Measurements from ENCODE around the gene ITGA6.

ITGA6 gene

GRCh38 chr2:172415865-172416183, 11.6 kb upstream of the ITGA6 start:
- no peak for DNase-seq (ENCODE audit: low read depth)
- no peak for TF ChIP-seq CTCF (IDR thresholded peaks at IDR 0.05; ENCODE audit: control insufficient read depth, extremely low read depth, insufficient read depth)
- no peak overlapping the region for H3K4me3 ChIP-seq (ENCODE audit: low read depth, low read length)

- H3K4me3 ChIP-seq (ENCODE audit: low read depth, low read length), result no peak overlapping the region
- no peak for DNase-seq (ENCODE audit: low read depth)
- TF ChIP-seq CTCF (IDR thresholded peaks at IDR 0.05; ENCODE audit: control insufficient read depth, extremely low read depth, insufficient read depth), result no peak
These were observed 10.8 kb upstream of the ITGA6 start for GRCh38 chr2:172416447-172417058.

GRCh38 chr2:172420216-172420615, 7.2 kb upstream of the ITGA6 start:
- no peak for TF ChIP-seq CTCF (IDR thresholded peaks at IDR 0.05; ENCODE audit: control insufficient read depth, extremely low read depth, insufficient read depth)
- H3K4me3 ChIP-seq (ENCODE audit: low read depth, low read length), result no peak overlapping the region
- no peak for DNase-seq (ENCODE audit: low read depth)

GRCh38 chr2:172423160-172423559, 4.2 kb upstream of the ITGA6 start:
- no peak for TF ChIP-seq CTCF (IDR thresholded peaks at IDR 0.05; ENCODE audit: control insufficient read depth, extremely low read depth, insufficient read depth)
- no peak for DNase-seq (ENCODE audit: low read depth)

GRCh38 chr2:172425336-172425735, 2.0 kb upstream of the ITGA6 start:
- TF ChIP-seq CTCF (IDR thresholded peaks at IDR 0.05; ENCODE audit: control insufficient read depth, extremely low read depth, insufficient read depth), result no peak
- DNase-seq (ENCODE audit: low read depth), result no peak
- no peak overlapping the region for H3K4me3 ChIP-seq (ENCODE audit: low read depth, low read length)

More at GRCh38 chr2:172423160-172423559, 4.2 kb upstream of the ITGA6 start:
- no peak overlapping the region for H3K4me3 ChIP-seq (ENCODE audit: low read depth, low read length)

- peak overlapping the region; percentile 68 for H3K4me3 ChIP-seq (ENCODE audit: low read depth, low read length)
- no peak for DNase-seq (ENCODE audit: low read depth)
- TF ChIP-seq CTCF (IDR thresholded peaks at IDR 0.05; ENCODE audit: control insufficient read depth, extremely low read depth, insufficient read depth), result no peak
These were observed 641 bp upstream of the ITGA6 start for GRCh38 chr2:172426635-172427255.
